Panc1 (cell line): ENCODE measurements around the gene C1orf210. TPM values are rescaled to one million over a fixed set of nuclear protein-coding genes. Genes with fewer than 3 reads are reported as not detected.

Source experiments
- ATAC-seq: fragments of 200-7000 bp; cut with Tn5 transposase; 2 replicates; pipeline ENCODE4 v1.9.1; 2020; ENCODE audit warnings: mild to moderate bottlenecking, moderate library complexity
- BruUV-seq: library from RNA; stranded (reverse); fragments of 400-500 nt; replicated peaks from 2 replicates; lab custom pipeline; 2021; lab: Mats Ljungman, UMichigan
- CTCF ChIA-PET: fragments of 300-600 bp; sonication (Branson Sonifier 250); formaldehyde crosslinking; loops from one replicate; lab custom pipeline; 2022; ENCODE audit warnings: antibody characterized with exemption; lab: Charles Lee
- POLR2A ChIA-PET: fragments of 300-600 bp; sonication (Branson Sonifier 250); formaldehyde crosslinking; loops from one replicate; lab custom pipeline; 2022; ENCODE audit warnings: antibody characterized with exemption; lab: Charles Lee
- DNase-seq: peaks from one replicate; pipeline ENCODE4 v3.0.0-alpha.2; 2010; ENCODE audit warnings: low read depth, low spot score
- H3K27ac ChIP-seq: 2 replicates; pipeline ENCODE4 v1.5.1; 2011; ENCODE audit warnings: mild to moderate bottlenecking, low read length, inconsistent platforms
- H3K27me3 ChIP-seq: fragments of 200-500 bp; sonication (Bioruptor generic); 2 replicates; pipeline ENCODE4 v1.6.0; 2014; ENCODE audit warnings: low read length, inconsistent platforms; ENCODE audit not compliant: control insufficient read depth, insufficient read depth
- H3K36me3 ChIP-seq: fragments of 200-500 bp; sonication (Bioruptor generic); 2 replicates; pipeline ENCODE4 v1.5.1; 2014; ENCODE audit warnings: inconsistent platforms, mild to moderate bottlenecking, low read length, moderate library complexity; ENCODE audit not compliant: control insufficient read depth, insufficient read depth
- H3K4me1 ChIP-seq: 2 replicates; pipeline ENCODE4 v1.5.1; 2011; ENCODE audit warnings: inconsistent platforms, mild to moderate bottlenecking, low read length, moderate library complexity; ENCODE audit not compliant: control insufficient read depth, insufficient read depth
- H3K4me3 ChIP-seq, 2 experiments: 2 replicates each; pipeline ENCODE4 v1.5.1; 2011 to 2012; ENCODE audit warnings: low read depth in 2 of 2, low read length in 2 of 2, mild to moderate bottlenecking in 2 of 2, inconsistent platforms in 1 of 2, moderate library complexity in 1 of 2
- H3K9me3 ChIP-seq: fragments of 200-500 bp; sonication (Bioruptor generic); 2 replicates; pipeline ENCODE4 v1.5.1; 2014; ENCODE audit warnings: low read depth, mild to moderate bottlenecking, inconsistent platforms, low read length, moderate library complexity; ENCODE audit not compliant: control insufficient read depth, insufficient read depth
- CTCF ChIP-seq: fragments of 450-650 bp; IDR thresholded peaks from 2 replicates; pipeline ENCODE4 v1.5.1; 2017; ENCODE audit warnings: mild to moderate bottlenecking
- POLR2AphosphoS5 ChIP-seq: IDR thresholded peaks from 2 replicates; pipeline ENCODE4 v1.6.1; 2012; ENCODE audit warnings: mild to moderate bottlenecking, low read depth, low read length, moderate library complexity
- REST ChIP-seq, 2 experiments: IDR thresholded peaks; 2 replicates each; pipeline ENCODE4 v1.6.1; 2011 to 2012; ENCODE audit warnings: low read depth in 2 of 2, control low read depth in 1 of 2, low read length in 1 of 2, mild to moderate bottlenecking in 1 of 2, moderate library complexity in 1 of 2; ENCODE audit not compliant: insufficient read depth in 1 of 2
- SIN3A ChIP-seq: IDR thresholded peaks from 2 replicates; pipeline ENCODE4 v1.6.1; 2012; ENCODE audit warnings: low read depth, mild to moderate bottlenecking, low read length, moderate library complexity, borderline replicate concordance; ENCODE audit not compliant: insufficient read depth
- TCF7L2 ChIP-seq: IDR thresholded peaks from 2 replicates; pipeline ENCODE4 v1.6.1; 2011; ENCODE audit warnings: mild to moderate bottlenecking, low read depth, low read length, inconsistent platforms
- in situ Hi-C: cut with HindIII; loops from 2 replicates; pipeline ENCODE4 v1.10.0; 2016; ENCODE audit warnings: low sequenced_read_pairs, low pct_unique_long_range_greater_than_20kb
- intact Hi-C: fragments of 100-400 bp; cut with micrococcal nuclease; formaldehyde crosslinking; loops from one replicate; pipeline ENCODE4 v1.10.0; 2022; ENCODE audit not compliant: unreplicated experiment
- total RNA-seq: library from RNA; stranded (reverse); gene quantifications from one replicate; pipeline ENCODE4 v1.2.1, GENCODE V29; 2021; ENCODE audit not compliant: unreplicated experiment

Gene C1orf210
- total RNA-seq, 1 experiment from 2014 or later = not detected

- no peaks in the 10 kb centered on the region for H3K27me3 ChIP-seq
- H3K36me3 ChIP-seq = no peaks in the 10 kb centered on the region
- 0 out of 2 replicates have a peak, but pooled peaks have one; percentile 23 for ATAC-seq
- intact Hi-C loops (no loop called here), in situ Hi-C loops (no loop called here)
- H3K4me1 ChIP-seq = no peaks in the 10 kb centered on the region
- CTCF ChIA-PET = interaction anchor here (1.3 kb wide), 1 partner anchor 40 kb away, joined by 4 read pairs; no protein-coding TSS in a partner anchor
- no TSS peak for BruUV-seq
- H3K9me3 ChIP-seq = peaks cover 10% of the 10 kb centered on the region; the same call in 1 of the 2 replicates
- POLR2A ChIA-PET = no interaction called here
- TF ChIP-seq TCF7L2 = no peak
- TF ChIP-seq POLR2AphosphoS5 = no peak
- no peak for TF ChIP-seq REST (IDR thresholded peaks at IDR 0.05; ENCODE audit: insufficient read depth in 1 of 2, low read depth in 2 of 2, low read length in 1 of 2)
- no peak for TF ChIP-seq SIN3A
- TF ChIP-seq CTCF = no peak
- no peak overlapping the region for H3K4me3 ChIP-seq
- H3K27ac ChIP-seq = no peak overlapping the region
- no peak for DNase-seq
Measured at GRCh38 chr1:43267291-43267805, 18.0 kb downstream of the C1orf210 start.

- ATAC-seq = no peak
- H3K27me3 ChIP-seq = no peaks in the 10 kb centered on the region
- no peaks in the 10 kb centered on the region for H3K4me1 ChIP-seq
- CTCF ChIA-PET = interaction anchor here (1.3 kb wide), 1 partner anchor 40 kb away, joined by 4 read pairs; no protein-coding TSS in a partner anchor
- intact Hi-C loops (no loop called here), in situ Hi-C loops (no loop called here)
- H3K9me3 ChIP-seq = peaks cover 10% of the 10 kb centered on the region; the same call in 1 of the 2 replicates
- H3K4me3 ChIP-seq = no peak overlapping the region
- no peaks in the 10 kb centered on the region for H3K36me3 ChIP-seq
- POLR2A ChIA-PET = no interaction called here
- no peak overlapping the region for H3K27ac ChIP-seq
- DNase-seq = no peak
- no peak for TF ChIP-seq CTCF
- TF ChIP-seq POLR2AphosphoS5 = no peak
- no peak for TF ChIP-seq TCF7L2
- TF ChIP-seq SIN3A = no peak
- TF ChIP-seq REST (IDR thresholded peaks at IDR 0.05; ENCODE audit: insufficient read depth in 1 of 2, low read depth in 2 of 2, low read length in 1 of 2) = no peak
- BruUV-seq = no TSS peak
Measured at GRCh38 chr1:43266881-43267280, 18.5 kb downstream of the C1orf210 start.
